T-helper 9 cell (primary cell): ENCODE data around the gene GP1BB.

Source experiments
- DNase-seq: peaks from one replicate; pipeline ENCODE4 v3.0.0-alpha.2; 2020

The GP1BB gene

GRCh38 chr22:19742160-19743066 lies 19.1 kb downstream of the GP1BB start:
- DNase-seq, result no peak

GRCh38 chr22:19743081-19743480 lies 19.7 kb downstream of the GP1BB start:
- DNase-seq, result no peak

- no peak for DNase-seq
These were observed 20.3 kb downstream of the GP1BB start for GRCh38 chr22:19743651-19744050.

- no peak for DNase-seq
These were observed 21.1 kb downstream of the GP1BB start for GRCh38 chr22:19744350-19745006.

GRCh38 chr22:19745155-19746101 lies 22.1 kb downstream of the GP1BB start:
- no peak for DNase-seq

GRCh38 chr22:19746726-19747125 lies 23.4 kb downstream of the GP1BB start:
- no peak for DNase-seq

- DNase-seq, result no peak
These were observed 24.2 kb downstream of the GP1BB start for GRCh38 chr22:19747551-19747950.

GRCh38 chr22:19748139-19748538 lies 24.8 kb downstream of the GP1BB start:
- DNase-seq, result no peak

GRCh38 chr22:19748991-19749664 lies 25.8 kb downstream of the GP1BB start:
- no peak for DNase-seq

GRCh38 chr22:19749876-19750275 lies 26.5 kb downstream of the GP1BB start:
- no peak for DNase-seq

GRCh38 chr22:19750507-19751490 lies 27.5 kb downstream of the GP1BB start:
- DNase-seq, result no peak

GRCh38 chr22:19751497-19752245 lies 28.3 kb downstream of the GP1BB start:
- DNase-seq, result no peak

GRCh38 chr22:19753090-19753842 lies 29.9 kb downstream of the GP1BB start:
- DNase-seq, result no peak

GRCh38 chr22:19753996-19754700 lies 30.8 kb downstream of the GP1BB start:
- no peak for DNase-seq

GRCh38 chr22:19754701-19755144 lies 31.4 kb downstream of the GP1BB start:
- no peak for DNase-seq

- DNase-seq, result no peak
These were observed 31.9 kb downstream of the GP1BB start for GRCh38 chr22:19755145-19755710.

- DNase-seq, result no peak
These were observed 32.5 kb downstream of the GP1BB start for GRCh38 chr22:19755722-19756287.
